Measurements from ENCODE around the gene ADAM15.

The ADAM15 gene

DNA sequence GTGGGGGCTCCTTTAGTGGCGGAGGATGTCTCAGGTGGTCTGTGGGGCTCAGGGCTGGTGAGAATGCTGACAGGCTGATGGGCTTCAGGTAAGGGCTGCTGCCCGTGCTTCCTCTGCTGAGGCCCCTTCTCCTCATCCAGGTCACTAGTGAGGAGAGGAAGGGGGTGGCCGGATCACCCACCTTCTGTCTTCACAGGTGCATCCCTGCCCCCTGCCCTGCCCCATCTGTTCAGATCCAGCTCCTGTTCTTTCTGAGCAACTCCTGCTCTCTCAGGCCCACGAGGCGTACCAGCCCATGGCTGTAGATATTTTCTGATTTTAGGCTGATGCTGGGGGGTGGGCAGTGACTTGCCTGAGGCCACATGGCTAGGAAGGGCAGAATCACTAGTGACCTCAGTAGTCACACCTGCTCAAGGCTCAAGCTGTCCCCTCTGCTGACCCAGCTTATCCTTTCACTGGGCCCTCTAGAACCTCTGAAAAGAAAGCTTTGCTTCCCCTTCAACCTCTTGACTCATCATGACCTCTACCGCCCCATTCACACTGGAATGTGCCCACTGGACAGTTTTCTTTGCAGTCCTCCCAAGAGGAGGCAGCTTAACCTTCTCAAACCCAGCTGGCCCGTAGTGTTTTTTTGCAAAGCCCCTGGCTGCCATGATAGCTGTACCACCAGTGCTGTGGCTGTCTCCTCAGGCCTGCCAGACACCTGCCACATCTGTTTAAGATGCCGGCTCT, 32.3 kb upstream of the ADAM15 start:
- Histone ChIP-seq H3K36me3 (ENCODE audit: low read depth) (peaks cover 26% of the 10 kb centered on the region), H3K27me3 (ENCODE audit: insufficient read depth, poor library complexity, severe bottlenecking) (no peaks in the 10 kb centered on the region), H3K27ac (ENCODE audit: poor library complexity, severe bottlenecking) (peak overlapping the region; percentile 92), H3K4me3 (ENCODE audit: severe bottlenecking) (no peak overlapping the region), H3K4me1 (ENCODE audit: insufficient read depth, poor library complexity, severe bottlenecking) (peaks cover 25% of the 10 kb centered on the region), H3K9me3 (ENCODE audit: severe bottlenecking) (no peaks in the 10 kb centered on the region)
- ATAC-seq (ENCODE audit: low read depth), result no peak
- TF ChIP-seq, protein P1, sequence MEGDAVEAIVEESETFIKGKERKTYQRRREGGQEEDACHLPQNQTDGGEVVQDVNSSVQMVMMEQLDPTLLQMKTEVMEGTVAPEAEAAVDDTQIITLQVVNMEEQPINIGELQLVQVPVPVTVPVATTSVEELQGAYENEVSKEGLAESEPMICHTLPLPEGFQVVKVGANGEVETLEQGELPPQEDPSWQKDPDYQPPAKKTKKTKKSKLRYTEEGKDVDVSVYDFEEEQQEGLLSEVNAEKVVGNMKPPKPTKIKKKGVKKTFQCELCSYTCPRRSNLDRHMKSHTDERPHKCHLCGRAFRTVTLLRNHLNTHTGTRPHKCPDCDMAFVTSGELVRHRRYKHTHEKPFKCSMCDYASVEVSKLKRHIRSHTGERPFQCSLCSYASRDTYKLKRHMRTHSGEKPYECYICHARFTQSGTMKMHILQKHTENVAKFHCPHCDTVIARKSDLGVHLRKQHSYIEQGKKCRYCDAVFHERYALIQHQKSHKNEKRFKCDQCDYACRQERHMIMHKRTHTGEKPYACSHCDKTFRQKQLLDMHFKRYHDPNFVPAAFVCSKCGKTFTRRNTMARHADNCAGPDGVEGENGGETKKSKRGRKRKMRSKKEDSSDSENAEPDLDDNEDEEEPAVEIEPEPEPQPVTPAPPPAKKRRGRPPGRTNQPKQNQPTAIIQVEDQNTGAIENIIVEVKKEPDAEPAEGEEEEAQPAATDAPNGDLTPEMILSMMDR (IDR thresholded peaks at IDR 0.05; ENCODE audit: poor library complexity, severe bottlenecking), result no peak
- peak; percentile 34 for DNase-seq (ENCODE audit: low spot score)

DNA sequence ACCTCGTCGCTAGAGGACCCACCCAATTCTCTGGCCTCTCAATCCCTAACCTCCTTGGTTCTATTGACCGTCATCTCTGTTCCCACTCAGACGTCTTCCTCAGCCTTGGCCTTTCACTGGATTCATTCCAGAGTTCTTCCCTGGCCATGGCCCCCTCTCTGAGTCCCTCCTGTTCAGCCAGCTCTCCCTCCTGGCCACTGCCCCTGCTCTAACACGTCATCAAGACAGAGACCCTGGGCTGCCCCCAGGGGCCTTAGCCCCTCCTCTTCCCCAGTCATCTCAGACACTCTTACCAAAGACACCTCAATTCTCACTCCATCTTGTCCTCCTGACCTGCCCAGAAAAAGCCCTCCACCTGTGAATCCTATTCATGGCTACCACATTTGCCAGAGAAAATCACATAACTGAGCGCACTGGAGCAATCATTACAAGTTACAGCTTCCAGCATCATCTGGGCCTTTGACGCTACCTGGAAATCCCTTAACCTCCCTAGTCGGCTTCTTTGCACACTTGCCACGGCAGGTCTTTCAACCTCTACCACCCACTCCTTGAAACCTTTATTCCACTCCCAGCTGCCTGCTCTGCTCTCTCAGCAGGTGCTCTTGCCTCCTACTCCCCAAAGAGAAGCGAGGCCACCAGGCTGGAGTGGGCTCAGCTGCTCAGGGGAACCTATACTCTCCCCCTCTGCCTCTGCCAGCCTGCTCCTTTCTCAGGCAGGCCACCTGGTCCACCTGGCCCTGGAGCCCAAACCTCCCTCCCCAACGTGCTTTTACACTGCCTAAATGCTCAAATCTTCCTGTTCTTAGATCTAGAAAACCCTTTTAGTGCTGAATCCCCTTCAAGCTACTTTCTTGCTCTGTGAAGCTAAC, 31.5 kb upstream of the ADAM15 start:
- peaks cover 25% of the 10 kb centered on the region for H3K4me1 ChIP-seq (ENCODE audit: insufficient read depth, poor library complexity, severe bottlenecking)
- peak overlapping the region; percentile 92 for H3K27ac ChIP-seq (ENCODE audit: poor library complexity, severe bottlenecking)
- no peaks in the 10 kb centered on the region for H3K27me3 ChIP-seq (ENCODE audit: insufficient read depth, poor library complexity, severe bottlenecking)
- no peak for ATAC-seq (ENCODE audit: low read depth)
- TF ChIP-seq, protein P1 (IDR thresholded peaks at IDR 0.05; ENCODE audit: poor library complexity, severe bottlenecking), result no peak
- H3K36me3 ChIP-seq (ENCODE audit: low read depth), result peaks cover 18% of the 10 kb centered on the region
- peak; percentile 40 for DNase-seq (ENCODE audit: low spot score)
- H3K4me3 ChIP-seq (ENCODE audit: severe bottlenecking), result no peak overlapping the region
- H3K9me3 ChIP-seq (ENCODE audit: severe bottlenecking), result no peaks in the 10 kb centered on the region

DNA sequence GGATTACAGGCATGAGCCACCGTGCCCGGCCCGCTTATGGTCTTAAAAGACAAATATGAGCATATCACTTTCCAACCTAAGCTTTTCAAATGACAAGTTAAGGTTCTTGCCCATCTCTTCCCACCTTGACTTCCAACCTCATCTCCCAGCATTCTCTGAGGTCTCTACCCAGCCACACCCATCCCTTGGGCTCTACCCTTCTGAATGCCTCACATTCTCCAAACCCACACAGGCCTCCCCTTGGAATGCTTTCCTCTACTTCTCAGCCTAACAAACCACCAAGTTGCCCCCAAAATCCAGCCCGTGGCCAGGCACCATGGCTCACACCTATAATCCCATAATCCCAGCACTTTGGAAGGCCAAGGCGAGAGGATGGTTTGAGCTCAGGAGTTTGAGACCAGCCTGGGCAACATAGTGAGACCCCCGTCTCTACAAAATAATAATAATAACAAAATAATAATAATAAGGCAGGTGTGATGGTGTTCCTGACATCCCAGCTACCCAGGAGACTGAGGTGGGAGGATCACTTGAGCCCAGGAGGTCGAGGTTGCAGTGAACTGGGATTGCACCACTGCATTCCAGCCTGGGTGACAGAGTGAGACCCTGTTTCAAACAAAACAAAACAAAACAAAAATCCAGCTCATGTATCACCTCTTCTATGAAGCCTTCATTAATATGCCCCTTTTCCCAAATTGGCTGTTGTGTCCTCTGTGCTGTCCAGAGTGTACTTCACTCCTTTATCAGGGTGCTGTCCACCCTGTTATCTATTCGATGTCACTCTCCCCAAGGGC, 28.8 kb upstream of the ADAM15 start:
- no peak overlapping the region for H3K4me3 ChIP-seq (ENCODE audit: severe bottlenecking)
- no peaks in the 10 kb centered on the region for H3K27me3 ChIP-seq (ENCODE audit: insufficient read depth, poor library complexity, severe bottlenecking)
- DNase-seq (ENCODE audit: low spot score) (no peak), ATAC-seq (ENCODE audit: low read depth) (no peak)
- TF ChIP-seq, protein P1 (IDR thresholded peaks at IDR 0.05; ENCODE audit: poor library complexity, severe bottlenecking), result no peak
- H3K27ac ChIP-seq (ENCODE audit: poor library complexity, severe bottlenecking), result peak overlapping the region; percentile 46
- H3K4me1 ChIP-seq (ENCODE audit: insufficient read depth, poor library complexity, severe bottlenecking), result peaks cover 27% of the 10 kb centered on the region
- H3K36me3 ChIP-seq (ENCODE audit: low read depth), result peaks cover 9% of the 10 kb centered on the region
- no peaks in the 10 kb centered on the region for H3K9me3 ChIP-seq (ENCODE audit: severe bottlenecking)

DNA sequence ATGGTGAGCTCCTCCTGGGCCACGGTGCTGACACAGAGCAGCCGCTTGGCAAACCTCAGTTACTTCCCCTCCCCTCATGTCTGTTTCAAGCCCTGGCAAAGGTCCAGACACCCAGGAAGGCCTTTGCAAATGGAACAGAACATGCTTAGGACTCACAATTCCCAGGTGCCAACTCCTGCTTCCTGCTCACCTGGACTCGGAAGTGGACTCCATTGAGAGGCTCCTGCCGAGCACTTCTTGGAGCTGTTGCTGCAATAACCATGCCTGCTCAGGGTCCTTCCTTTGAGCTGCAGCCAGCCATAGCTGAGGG, 28.2 kb upstream of the ADAM15 start:
- TF ChIP-seq, protein P1 (IDR thresholded peaks at IDR 0.05; ENCODE audit: poor library complexity, severe bottlenecking), result no peak
- peak; percentile 31 for ATAC-seq (ENCODE audit: low read depth)
- Histone ChIP-seq H3K36me3 (ENCODE audit: low read depth) (peaks cover 8% of the 10 kb centered on the region), H3K4me1 (ENCODE audit: insufficient read depth, poor library complexity, severe bottlenecking) (peaks cover 23% of the 10 kb centered on the region), H3K27ac (ENCODE audit: poor library complexity, severe bottlenecking) (peak overlapping the region; percentile 46), H3K4me3 (ENCODE audit: severe bottlenecking) (no peak overlapping the region), H3K9me3 (ENCODE audit: severe bottlenecking) (no peaks in the 10 kb centered on the region), H3K27me3 (ENCODE audit: insufficient read depth, poor library complexity, severe bottlenecking) (no peaks in the 10 kb centered on the region)
- peak; percentile 60 for DNase-seq (ENCODE audit: low spot score)
